Ascending aorta (tissue), 2 donors: ENCODE data around the gene GAP43. TPM values are rescaled to one million over a fixed set of nuclear protein-coding genes. Genes with fewer than 3 reads are reported as not detected.

Experiments used
- DNase-seq, 2 donors: peaks; one replicate each; pipeline ENCODE4 v3.0.0-alpha.2; 2019; ENCODE audit warnings: low spot score in 2 of 2
- H3K27ac ChIP-seq, 2 donors: fragments of 200-600 bp; sonication (generic); one replicate each; pipeline ENCODE4 v1.5.1; 2016 to 2017; ENCODE audit warnings: mild to moderate bottlenecking in 1 of 2
- H3K27me3 ChIP-seq: fragments of 200-600 bp; sonication (generic); one replicate; pipeline ENCODE4 v1.5.1; 2017
- H3K36me3 ChIP-seq, 2 donors: fragments of 200-600 bp; sonication (generic); one replicate each; pipeline ENCODE4 v1.5.1; 2016
- H3K4me1 ChIP-seq, 2 donors: fragments of 200-600 bp; sonication (generic); one replicate each; pipeline ENCODE4 v1.5.1; 2016 to 2017; ENCODE audit warnings: mild to moderate bottlenecking in 1 of 2
- H3K4me3 ChIP-seq, 2 donors: fragments of 200-600 bp; sonication (generic); one replicate each; pipeline ENCODE4 v1.5.1; 2016 to 2017; ENCODE audit warnings: mild to moderate bottlenecking in 1 of 2
- H3K9me3 ChIP-seq, 2 donors: fragments of 200-600 bp; sonication (generic); one replicate each; pipeline ENCODE4 v1.5.1; 2016
- CTCF ChIP-seq, 3 experiments: fragments of 200-600 bp in 2 of 3; fragments of 450-650 bp in 1 of 3; sonication (generic) in 2 of 3; IDR thresholded peaks; one replicate each; pipeline ENCODE4 v1.5.1; 2016 to 2019; ENCODE audit warnings: antibody characterized with exemption in 3 of 3, mild to moderate bottlenecking in 1 of 3, moderate library complexity in 1 of 3
- intact Hi-C: fragments of 100-400 bp; cut with DNase I; formaldehyde crosslinking; loops from one replicate; pipeline ENCODE4 v1.15.1; 2023
- total RNA-seq: library from RNA; depleted of rRNA; stranded (reverse); fragments of >200 nt; gene quantifications from one replicate; pipeline ENCODE4 v1.1.0, GENCODE V29; 2016

Gene GAP43
- total RNA-seq, 1 donor from 2014 or later = 0.21 TPM

DNA sequence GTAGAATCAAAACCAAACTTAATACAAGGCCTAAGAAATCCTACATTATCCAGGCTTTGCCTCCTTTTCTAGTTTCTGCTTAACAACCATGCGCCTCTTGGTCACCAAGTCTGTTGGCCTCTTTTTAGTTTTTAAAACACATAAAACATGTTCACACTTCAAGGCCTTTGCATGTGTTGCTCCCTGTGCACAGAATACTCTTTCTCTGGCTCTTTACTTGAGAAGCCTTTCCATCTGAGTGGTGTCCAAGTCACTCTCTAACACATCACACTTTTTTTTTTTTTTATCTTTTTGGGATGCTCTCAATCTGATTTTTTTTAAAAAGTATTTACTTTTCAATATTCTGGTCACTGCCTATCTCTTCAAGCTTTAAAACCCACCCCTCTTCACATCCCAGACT is 14.9 kb downstream of the GAP43 start:
- Histone ChIP-seq H3K36me3 (no peaks in the 10 kb centered on the region), H3K27ac (no peak overlapping the region), H3K4me3 (no peak overlapping the region), H3K4me1 (no peaks in the 10 kb centered on the region), H3K27me3 (no peaks in the 10 kb centered on the region), H3K9me3 (no peaks in the 10 kb centered on the region)
- no peak for DNase-seq
- no peak for TF ChIP-seq CTCF (IDR thresholded peaks at IDR 0.05)
- intact Hi-C loops = no loop called here

DNA sequence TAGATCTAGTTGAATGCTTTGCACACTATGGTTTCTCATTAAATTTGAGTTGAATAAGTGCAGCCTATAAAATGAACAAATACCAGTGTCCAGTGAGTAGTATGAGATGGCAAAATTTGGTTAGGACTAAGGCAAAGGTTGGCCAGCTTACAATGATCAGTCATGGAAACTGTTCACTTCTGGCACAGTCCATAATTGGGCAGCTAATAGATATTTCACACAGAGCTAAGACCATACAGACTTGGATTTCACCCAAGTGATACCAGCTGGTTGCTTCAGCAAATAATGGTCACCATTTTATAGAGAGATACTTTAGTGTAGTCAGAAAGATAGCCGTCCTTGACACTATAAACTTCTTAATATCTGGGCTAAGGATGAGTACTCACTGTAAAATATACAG is 15.7 kb downstream of the GAP43 start:
- Histone ChIP-seq H3K4me1 (no peaks in the 10 kb centered on the region), H3K36me3 (no peaks in the 10 kb centered on the region), H3K27ac (no peak overlapping the region), H3K27me3 (no peaks in the 10 kb centered on the region), H3K4me3 (no peak overlapping the region), H3K9me3 (no peaks in the 10 kb centered on the region)
- DNase-seq = no peak
- TF ChIP-seq CTCF (IDR thresholded peaks at IDR 0.05) = no peak
- intact Hi-C loops = no loop called here

DNA sequence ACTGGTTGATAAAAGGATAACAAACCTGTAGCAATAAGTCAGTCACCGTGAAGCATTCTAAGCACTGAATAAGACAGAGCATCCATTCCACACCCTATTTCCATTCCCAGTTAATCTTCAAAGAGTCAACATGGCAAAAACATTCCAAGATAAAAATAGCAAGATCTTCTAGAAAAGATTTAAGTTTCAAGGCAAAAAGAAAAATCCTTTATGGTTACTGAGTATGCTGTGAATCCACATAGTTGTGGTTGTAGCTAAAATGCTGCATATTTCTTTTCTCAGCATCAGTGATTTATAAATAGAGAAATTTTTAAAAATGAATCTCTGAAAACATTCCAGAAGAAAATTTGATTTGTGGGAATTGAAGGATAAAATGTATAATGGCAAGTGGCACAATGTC is 21.1 kb downstream of the GAP43 start:
- Histone ChIP-seq H3K27me3 (no peaks in the 10 kb centered on the region), H3K4me1 (peaks cover 0 to 3% of the 10 kb centered on the region in 2 donors), H3K27ac (no peak overlapping the region), H3K4me3 (no peak overlapping the region), H3K36me3 (no peaks in the 10 kb centered on the region), H3K9me3 (no peaks in the 10 kb centered on the region)
- no peak for TF ChIP-seq CTCF (IDR thresholded peaks at IDR 0.05)
- DNase-seq = no peak
- intact Hi-C loops = no loop called here

- Histone ChIP-seq H3K36me3 (no peaks in the 10 kb centered on the region), H3K4me3 (no peak overlapping the region), H3K27ac (no peak overlapping the region), H3K9me3 (no peaks in the 10 kb centered on the region), H3K4me1 (peaks cover 0 to 3% of the 10 kb centered on the region in 2 donors), H3K27me3 (no peaks in the 10 kb centered on the region)
- no peak for DNase-seq
- TF ChIP-seq CTCF (IDR thresholded peaks at IDR 0.05) = no peak
- intact Hi-C loops = no loop called here
Observed at GRCh38 chr3:115646027-115646690, 22.8 kb downstream of the GAP43 start.

GRCh38 chr3:115648559-115648958 is 25.2 kb downstream of the GAP43 start:
- Histone ChIP-seq H3K4me3 (no peak overlapping the region), H3K27ac (no peak overlapping the region), H3K9me3 (no peaks in the 10 kb centered on the region), H3K27me3 (no peaks in the 10 kb centered on the region), H3K36me3 (no peaks in the 10 kb centered on the region), H3K4me1 (peaks cover 0 to 3% of the 10 kb centered on the region in 2 donors)
- intact Hi-C loops = no loop called here
- DNase-seq = no peak
- no peak for TF ChIP-seq CTCF (IDR thresholded peaks at IDR 0.05)

DNA sequence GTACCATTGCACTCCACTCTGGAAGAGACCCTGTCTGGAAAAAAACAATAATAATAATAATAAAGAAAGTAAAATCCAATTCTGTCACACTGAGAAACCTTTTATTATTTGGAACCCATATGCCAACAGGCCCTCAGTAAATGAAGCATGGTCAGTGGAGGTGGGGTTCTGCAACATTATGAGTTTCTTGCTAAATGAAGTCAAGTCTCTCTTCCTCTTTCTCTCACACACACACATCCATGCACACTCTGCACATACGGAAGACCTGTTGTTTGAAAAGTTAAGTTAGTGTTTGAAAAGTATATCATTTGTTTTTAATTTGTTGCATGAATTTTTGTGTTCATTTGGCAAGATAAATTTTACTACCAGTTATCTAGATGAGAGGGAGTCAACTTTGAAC is 27.8 kb downstream of the GAP43 start:
- Histone ChIP-seq H3K36me3 (no peaks in the 10 kb centered on the region), H3K4me3 (no peak overlapping the region), H3K9me3 (no peaks in the 10 kb centered on the region), H3K27ac (no peak overlapping the region), H3K27me3 (no peaks in the 10 kb centered on the region), H3K4me1 (peaks cover 0 to 1% of the 10 kb centered on the region in 2 donors)
- DNase-seq = no peak
- TF ChIP-seq CTCF (IDR thresholded peaks at IDR 0.05) = no peak
- intact Hi-C loops = no loop called here
